Motor neuron (in vitro differentiated cells): ENCODE data around the gene NTSR1. TPM values are rescaled to one million over a fixed set of nuclear protein-coding genes. Genes with fewer than 3 reads are reported as not detected.

Source experiments
- ATAC-seq, 8 experiments: fragments of 200-7000 bp; cut with Tn5 transposase; replicated peaks in 6 of 8; 2 replicates each; pipeline ENCODE4 v1.8.0; 2021; ENCODE audit warnings: mild to moderate bottlenecking in 8 of 8, moderate library complexity in 8 of 8
- H3K27ac ChIP-seq, 2 donors: fragments of 250-450 bp; sonication (Bioruptor Pico); 2 replicates each; pipeline ENCODE4 v1.9.0; 2021; ENCODE audit warnings: antibody characterized with exemption in 2 of 2, mild to moderate bottlenecking in 2 of 2, moderate library complexity in 1 of 2
- H3K4me1 ChIP-seq, 2 donors: fragments of 250-450 bp; sonication (Bioruptor Pico); replicated peaks in 1 of 2; 2 replicates each; pipeline ENCODE4 v1.6.1; 2021; ENCODE audit warnings: antibody characterized with exemption in 2 of 2, mild to moderate bottlenecking in 2 of 2, moderate library complexity in 1 of 2
- H3K4me3 ChIP-seq, 5 donors: fragments of 250-450 bp; sonication (Bioruptor Pico); 2 replicates each; pipeline ENCODE4 v1.9.0; 2021; ENCODE audit warnings: antibody characterized with exemption in 5 of 5, mild to moderate bottlenecking in 5 of 5, moderate library complexity in 4 of 5
- WGBS, 10 experiments: fragments of 450-650 bp; shearing (Covaris generic); methylation state at CpG; one replicate each; pipeline ENCODE4 v1.0.0; 2022; 5-methylcytosine and 5-hydroxymethylcytosine counted together
- in situ Hi-C, 9 experiments: fragments of 400-800 bp; cut with MboI; loops; one replicate each; pipeline ENCODE4 v1.15.0; 2021; ENCODE audit warnings: low sequenced_read_pairs in 9 of 9, low pct_unique_long_range_greater_than_20kb in 2 of 9; ENCODE audit not compliant: unreplicated experiment in 9 of 9
- total RNA-seq, 8 experiments: library from RNA; unstranded; fragments of 300-600 nt; gene quantifications; 2 replicates each; pipeline versions ENCODE4 v1.2.3 to v1.2.4, GENCODE V29; 2022

Gene NTSR1
- total RNA-seq, 8 experiments from 2014 or later, result 0.13 to 1.3 (median 0.52) TPM; not detected in 1

- in situ Hi-C loops, result loop anchor here in 5 of 9 experiments (25.0 kb wide), 2 partner anchors 92 to 117 kb away; no protein-coding TSS in a partner anchor
- ATAC-seq, result peak in 2 of 8 experiments; percentile 17 to 46
These were observed 70.2 kb downstream of the NTSR1 start for GRCh38 chr20:62778601-62779416.

GRCh38 chr20:62779417-62779685, 70.7 kb downstream of the NTSR1 start:
- WGBS, 10 experiments, result 47 to 100% (median 86%) methylated on average over 1 to 4 of the region's 7 CpGs; no CpG with 5 or more reads in 3 of the 10 experiments
- in situ Hi-C loops, result loop anchor here in 5 of 9 experiments (25.0 kb wide), 2 partner anchors 92 to 117 kb away; no protein-coding TSS in a partner anchor
- H3K27ac ChIP-seq, result no peak overlapping the region
- peaks cover 33 to 57% of the 10 kb centered on the region in 2 donors for H3K4me1 ChIP-seq
- ATAC-seq, result no peak
- H3K4me3 ChIP-seq, result no peak overlapping the region

More at GRCh38 chr20:62778601-62779416, 70.2 kb downstream of the NTSR1 start:
- Histone ChIP-seq H3K27ac (no peak overlapping the region), H3K4me1 (peaks cover 39 to 63% of the 10 kb centered on the region in 2 donors), H3K4me3 (no peak overlapping the region)
- WGBS, 10 experiments, result 73 to 100% methylated on average over 1 to 5 of the region's 24 CpGs; no CpG with 5 or more reads in 8 of the 10 experiments

DNA sequence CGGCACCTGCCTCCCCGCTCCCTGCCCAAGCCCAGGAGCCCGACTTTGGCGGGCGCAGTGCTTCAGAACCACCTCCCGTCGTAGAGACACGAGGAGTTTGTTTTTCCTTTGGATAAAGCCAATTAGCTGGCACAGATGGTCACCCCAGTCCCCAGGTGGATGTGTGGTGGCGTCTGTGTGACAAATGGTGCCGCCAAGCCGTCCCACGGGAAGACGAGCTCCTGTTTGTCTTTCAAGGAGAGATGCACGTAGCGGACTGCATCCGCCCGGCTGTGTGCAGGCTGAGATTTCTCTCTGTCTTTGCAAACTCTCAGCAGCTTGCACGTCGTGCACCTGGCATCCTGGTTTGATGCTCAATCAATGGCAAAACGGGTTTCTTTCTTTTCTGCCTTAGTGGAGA, 71.6 kb downstream of the NTSR1 start:
- Histone ChIP-seq H3K27ac (peak overlapping the region in 1 of 2 donors; percentile 35), H3K4me1 (peaks cover 25 to 49% of the 10 kb centered on the region in 2 donors), H3K4me3 (no peak overlapping the region)
- peak in 5 of 8 experiments; percentile 37 to 55 (median 52) for ATAC-seq
- WGBS, 10 experiments, result 8 to 100% (median 39%) methylated on average over 1 to 14 of the region's 20 CpGs; no CpG with 5 or more reads in 3 of the 10 experiments
- in situ Hi-C loops, result loop anchor here in 6 of 9 experiments (10.0 to 25.0 kb wide), 3 partner anchors 93 to 118 kb away; no protein-coding TSS in a partner anchor

GRCh38 chr20:62780696-62781095, 72.1 kb downstream of the NTSR1 start:
- peak overlapping the region in 1 of 2 donors; percentile 35 for H3K27ac ChIP-seq
- ATAC-seq, result peak in 5 of 8 experiments; percentile 2 to 27 (median 15)
- WGBS, 10 experiments, result 55 to 100% (median 93%) methylated on average over 2 to 8 of the region's 17 CpGs; no CpG with 5 or more reads in 6 of the 10 experiments
- H3K4me3 ChIP-seq, result no peak overlapping the region
- in situ Hi-C loops, result loop anchor here in 6 of 9 experiments (10.0 to 25.0 kb wide), 3 partner anchors 93 to 118 kb away; no protein-coding TSS in a partner anchor
- H3K4me1 ChIP-seq, result peaks cover 26 to 48% of the 10 kb centered on the region in 2 donors

DNA sequence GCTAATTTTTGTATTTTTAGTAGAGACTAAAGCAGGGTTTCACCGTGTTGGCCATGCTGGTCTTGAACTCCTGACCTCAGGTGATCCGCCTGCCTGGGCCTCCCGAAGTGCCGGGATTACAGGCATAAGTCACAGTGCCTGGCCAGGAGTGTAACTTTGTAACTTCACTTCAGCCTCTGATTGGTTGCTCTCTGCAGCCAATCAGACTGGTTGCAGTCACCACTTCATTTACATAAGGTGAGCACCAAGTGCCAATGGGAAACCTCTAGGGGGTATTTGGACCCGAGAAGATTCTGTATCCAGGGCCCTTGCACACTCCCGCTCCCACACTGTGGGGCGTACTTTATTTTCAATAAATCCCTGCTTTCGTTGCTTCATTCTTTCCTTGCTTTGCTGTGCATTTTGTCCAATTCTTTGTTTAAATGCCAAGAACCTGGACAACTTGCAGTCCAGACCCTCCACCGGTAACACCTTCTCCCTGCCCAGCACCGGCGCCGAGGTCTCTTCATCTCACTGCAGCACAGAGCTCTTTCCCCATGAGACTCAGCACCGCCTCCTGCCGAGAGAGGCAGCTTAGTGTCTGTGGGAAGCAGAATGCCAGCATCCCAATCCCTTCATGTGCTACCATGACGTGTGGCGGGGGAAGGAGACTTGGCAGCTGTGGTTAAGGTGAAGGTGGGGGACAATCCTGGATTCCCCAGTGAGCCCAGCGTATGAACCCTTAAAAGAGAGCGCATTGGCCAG, 73.7 kb downstream of the NTSR1 start:
- peaks cover 36 to 50% of the 10 kb centered on the region in 2 donors for H3K4me1 ChIP-seq
- H3K27ac ChIP-seq, result peak overlapping the region in 1 of 2 donors; percentile 56
- in situ Hi-C loops, result loop anchor here in 6 of 9 experiments (10.0 to 25.0 kb wide), 3 partner anchors 95 to 120 kb away; no protein-coding TSS in a partner anchor
- no peak overlapping the region for H3K4me3 ChIP-seq
- ATAC-seq, result no peak
- 69 to 100% (median 85%) methylated on average over 1 to 11 of the region's 18 CpGs for WGBS, 10 experiments

- no peak for ATAC-seq
- Histone ChIP-seq H3K4me1 (peaks cover 36 to 50% of the 10 kb centered on the region in 2 donors), H3K4me3 (no peak overlapping the region), H3K27ac (peak overlapping the region in 1 of 2 donors; percentile 56)
- in situ Hi-C loops, result loop anchor here in 6 of 9 experiments (10.0 to 25.0 kb wide), 3 partner anchors 96 to 121 kb away; no protein-coding TSS in a partner anchor
- whole genome bisulfite sequencing, 10 experiments, result 50 to 100% (median 84%) methylated on average over 1 to 6 of the region's 9 CpGs
These were observed 74.2 kb downstream of the NTSR1 start for GRCh38 chr20:62782893-62783278.

- in situ Hi-C loops, result loop anchor here in 6 of 9 experiments (10.0 to 25.0 kb wide), 3 partner anchors 97 to 122 kb away; no protein-coding TSS in a partner anchor
- Histone ChIP-seq H3K4me1 (peaks cover 43 to 45% of the 10 kb centered on the region in 2 donors), H3K4me3 (no peak overlapping the region), H3K27ac (no peak overlapping the region)
- ATAC-seq, result peak in 2 of 8 experiments; percentile 26 to 27
- WGBS, 10 experiments, result 72 to 100% (median 91%) methylated on average over 1 to 5 of the region's 16 CpGs; no CpG with 5 or more reads in 4 of the 10 experiments
These were observed 75.9 kb downstream of the NTSR1 start for GRCh38 chr20:62784497-62784896.

- peak in 5 of 8 experiments; percentile 13 to 55 (median 40) for ATAC-seq
- in situ Hi-C loops, result loop anchor here in 6 of 9 experiments (10.0 to 25.0 kb wide), 3 partner anchors 98 to 123 kb away; no protein-coding TSS in a partner anchor
- Histone ChIP-seq H3K27ac (peak overlapping the region in 1 of 2 donors; percentile 68), H3K4me3 (no peak overlapping the region), H3K4me1 (peaks cover 36 to 38% of the 10 kb centered on the region in 2 donors)
- no CpG with 5 or more reads among the region's 11 CpGs for WGBS, 10 experiments
These were observed 76.8 kb downstream of the NTSR1 start for GRCh38 chr20:62785393-62785792.

DNA sequence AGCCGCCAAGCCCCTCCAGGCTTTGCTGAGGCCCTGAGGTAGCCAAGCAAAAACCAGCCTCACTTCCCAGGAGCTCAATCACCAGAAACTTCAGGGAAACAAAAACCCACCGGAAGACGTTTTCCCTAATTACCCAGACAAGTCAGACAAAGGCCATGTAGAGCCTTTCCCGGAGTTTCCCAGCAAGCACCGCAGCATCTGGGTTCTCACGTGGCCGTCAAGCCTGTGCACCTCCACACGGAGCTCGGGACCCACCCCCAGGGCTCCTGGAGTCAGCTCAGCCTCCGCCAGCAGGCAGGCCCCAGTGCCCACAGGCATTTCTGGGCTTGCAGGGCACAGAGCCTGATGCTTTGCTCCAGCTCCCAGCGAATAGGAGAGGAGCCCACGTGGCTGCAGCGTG, 77.5 kb downstream of the NTSR1 start:
- in situ Hi-C loops, result loop anchor here in 6 of 9 experiments (10.0 to 25.0 kb wide), 3 partner anchors 99 to 124 kb away; no protein-coding TSS in a partner anchor
- Histone ChIP-seq H3K4me1 (peaks cover 30 to 33% of the 10 kb centered on the region in 2 donors), H3K27ac (peak overlapping the region in 1 of 2 donors; percentile 68), H3K4me3 (no peak overlapping the region)
- peak in 5 of 8 experiments; percentile 79 to 90 (median 89) for ATAC-seq
- 40 to 100% (median 45%) methylated on average over 1 to 9 of the region's 13 CpGs; no CpG with 5 or more reads in 5 of the 10 experiments for WGBS, 10 experiments

DNA sequence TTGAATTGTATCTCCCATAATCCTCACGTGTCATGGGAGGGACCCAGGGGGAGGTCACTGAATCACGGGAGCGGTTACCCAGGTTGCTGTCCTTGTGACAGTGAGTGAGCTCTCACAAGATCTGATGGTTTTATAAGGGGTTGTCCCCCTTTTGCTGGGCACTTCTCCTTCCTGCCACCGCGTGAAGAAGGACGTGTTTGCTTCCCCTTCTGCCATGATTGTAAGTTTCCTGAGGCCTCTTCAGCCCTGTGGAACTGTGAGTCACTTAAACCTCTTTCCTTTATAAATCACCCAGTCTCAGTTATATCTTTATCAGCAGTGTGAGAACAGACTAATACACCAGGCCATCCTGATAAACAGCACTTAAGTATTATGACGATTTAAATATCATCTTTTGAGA, 78.7 kb downstream of the NTSR1 start:
- Histone ChIP-seq H3K27ac (no peak overlapping the region), H3K4me3 (no peak overlapping the region), H3K4me1 (peaks cover 31 to 34% of the 10 kb centered on the region in 2 donors)
- 50 to 100% (median 80%) methylated on average over 1 to 4 of the region's 7 CpGs; no CpG with 5 or more reads in 4 of the 10 experiments for WGBS, 10 experiments
- in situ Hi-C loops, result loop anchor here in 6 of 9 experiments (10.0 to 25.0 kb wide), 3 partner anchors 100 to 125 kb away; no protein-coding TSS in a partner anchor
- ATAC-seq, result no peak

- ATAC-seq, result no peak
- in situ Hi-C loops, result loop anchor here in 6 of 9 experiments (10.0 to 25.0 kb wide), 3 partner anchors 101 to 126 kb away; no protein-coding TSS in a partner anchor
- Histone ChIP-seq H3K4me3 (no peak overlapping the region), H3K4me1 (peaks cover 26 to 29% of the 10 kb centered on the region in 2 donors), H3K27ac (no peak overlapping the region)
- 64 to 100% (median 90%) methylated on average over 1 to 3 of the region's 5 CpGs; no CpG with 5 or more reads in 4 of the 10 experiments for WGBS, 10 experiments
These were observed 79.2 kb downstream of the NTSR1 start for GRCh38 chr20:62787866-62788265.

GRCh38 chr20:62788607-62789006, 80.0 kb downstream of the NTSR1 start:
- Histone ChIP-seq H3K4me1 (peaks cover 20 to 23% of the 10 kb centered on the region in 2 donors), H3K4me3 (no peak overlapping the region), H3K27ac (no peak overlapping the region)
- in situ Hi-C loops, result loop anchor here in 6 of 9 experiments (10.0 to 25.0 kb wide), 3 partner anchors 101 to 126 kb away; no protein-coding TSS in a partner anchor
- ATAC-seq, result no peak
- WGBS, 10 experiments, result 63 to 88% (median 76%) methylated on average over 3 to 14 of the region's 15 CpGs; no CpG with 5 or more reads in 3 of the 10 experiments
